PFSK-1 (cell line): ENCODE data around the gene ADAMTS3.

Experiments used
- FOXP2 ChIP-seq: optimal IDR thresholded peaks from 2 replicates; pipeline ENCODE3; 2011; ENCODE audit warnings: borderline replicate concordance, control low read depth, inconsistent platforms; ENCODE audit not compliant: insufficient read depth; ENCODE audit errors: extremely low read length, extremely low read depth
- POLR2AphosphoS5 ChIP-seq: IDR thresholded peaks from 2 replicates; pipeline ENCODE4 v1.6.1; 2012; ENCODE audit warnings: low read depth, mild to moderate bottlenecking, control low read depth, low read length, moderate library complexity
- REST ChIP-seq, 2 experiments: IDR thresholded peaks; 2 replicates each; pipeline versions ENCODE4 v1.6.1 to v1.8.0; 2011 to 2012; ENCODE audit warnings: low read depth in 2 of 2, low read length in 2 of 2, control low read depth in 1 of 2, inconsistent platforms in 1 of 2, mild to moderate bottlenecking in 1 of 2, moderate library complexity in 1 of 2; ENCODE audit not compliant: insufficient read depth in 1 of 2
- SIN3A ChIP-seq: IDR thresholded peaks from 2 replicates; pipeline ENCODE4 v1.6.1; 2012; ENCODE audit warnings: mild to moderate bottlenecking, low read length, moderate library complexity, borderline replicate concordance; ENCODE audit not compliant: insufficient read depth
- TAF1 ChIP-seq: IDR thresholded peaks from 2 replicates; pipeline ENCODE4 v1.6.1; 2012; ENCODE audit warnings: low read length, control low read depth, borderline replicate concordance; ENCODE audit not compliant: insufficient read depth

The ADAMTS3 gene

GRCh38 chr4:72507167-72507566 is 61.9 kb downstream of the ADAMTS3 start:
- no peak for TF ChIP-seq FOXP2
- no peak for TF ChIP-seq REST (IDR thresholded peaks at IDR 0.05; ENCODE audit: insufficient read depth in 1 of 2, low read depth in 2 of 2, low read length in 2 of 2)
- TF ChIP-seq TAF1: no peak
- TF ChIP-seq POLR2AphosphoS5: no peak
- no peak for TF ChIP-seq SIN3A

- TF ChIP-seq REST (IDR thresholded peaks at IDR 0.05; ENCODE audit: insufficient read depth in 1 of 2, low read depth in 2 of 2, low read length in 2 of 2) (no peak), FOXP2 (no peak), POLR2AphosphoS5 (no peak), SIN3A (no peak), TAF1 (no peak)
Measured at GRCh38 chr4:72505314-72505744, 63.7 kb downstream of the ADAMTS3 start.

GRCh38 chr4:72500214-72500613 is 68.8 kb downstream of the ADAMTS3 start:
- no peak for TF ChIP-seq FOXP2
- no peak for TF ChIP-seq POLR2AphosphoS5
- no peak for TF ChIP-seq TAF1
- no peak for TF ChIP-seq REST (IDR thresholded peaks at IDR 0.05; ENCODE audit: insufficient read depth in 1 of 2, low read depth in 2 of 2, low read length in 2 of 2)
- no peak for TF ChIP-seq SIN3A

- TF ChIP-seq SIN3A (no peak), POLR2AphosphoS5 (no peak), REST (IDR thresholded peaks at IDR 0.05; ENCODE audit: insufficient read depth in 1 of 2, low read depth in 2 of 2, low read length in 2 of 2) (no peak), TAF1 (no peak), FOXP2 (no peak)
Measured at GRCh38 chr4:72496119-72496518, 72.9 kb downstream of the ADAMTS3 start.

GRCh38 chr4:72494156-72494555 is 74.9 kb downstream of the ADAMTS3 start:
- TF ChIP-seq TAF1 (no peak), FOXP2 (no peak), REST (IDR thresholded peaks at IDR 0.05; ENCODE audit: insufficient read depth in 1 of 2, low read depth in 2 of 2, low read length in 2 of 2) (no peak), POLR2AphosphoS5 (no peak), SIN3A (no peak)
